Endothelial cell of umbilical vein (primary cell): ENCODE results near the gene KDM4C. TPM values are rescaled to one million over a fixed set of nuclear protein-coding genes. Genes with fewer than 3 reads are reported as not detected.

ENCODE experiments used
- BruUV-seq: library from RNA; stranded (reverse); fragments of 400-500 nt; replicated peaks from 2 replicates; lab custom pipeline; 2021; lab: Mats Ljungman, UMichigan
- CTCF ChIA-PET: fragments of 300-600, 350-600 bp; sonication (Branson Sonifier 250); formaldehyde crosslinking; loops from one replicate; lab custom pipeline; 2021; ENCODE audit warnings: antibody characterized with exemption, inconsistent platforms; lab: Charles Lee
- POLR2A ChIA-PET: fragments of 300-600, 350-600 bp; sonication (Branson Sonifier 250); formaldehyde crosslinking; loops from one replicate; lab custom pipeline; 2021; ENCODE audit warnings: antibody characterized with exemption, inconsistent platforms; lab: Charles Lee
- DNase-seq: peaks from one replicate; pipeline ENCODE4 v3.0.0-alpha.2; 2011; ENCODE audit warnings: low read depth, low spot score
- FAIRE-seq: peaks from 2 replicates; lab custom pipeline; 2011; peaks lifted over from hg19 to GRCh38; lab: Jason Lieb, UNC
- H2AFZ ChIP-seq: 2 replicates; pipeline ENCODE4 v1.6.0; 2012; ENCODE audit warnings: low read depth, low read length, control low read depth, inconsistent platforms
- H3K27ac ChIP-seq: 2 replicates; pipeline ENCODE4 v1.5.1; 2011; ENCODE audit warnings: low read depth, mild to moderate bottlenecking, control low read depth, low read length, moderate library complexity; ENCODE audit not compliant: insufficient read depth
- H3K27me3 ChIP-seq, 2 experiments: 2 replicates each; pipeline versions ENCODE4 v1.6.0 to v1.6.1; 2011; ENCODE audit warnings: low read length in 2 of 2, mixed read lengths in 1 of 2; ENCODE audit not compliant: control insufficient read depth in 2 of 2, insufficient read depth in 2 of 2
- H3K36me3 ChIP-seq, 2 experiments: 2 replicates in 1 of 2; 3 replicates in 1 of 2; pipeline ENCODE4 v1.5.1; 2011; ENCODE audit warnings: low read length in 2 of 2, mild to moderate bottlenecking in 1 of 2, moderate library complexity in 1 of 2; ENCODE audit not compliant: control insufficient read depth in 2 of 2, insufficient read depth in 2 of 2; ENCODE audit errors: extremely low read depth in 1 of 2
- H3K4me1 ChIP-seq: 3 replicates; pipeline ENCODE4 v1.5.1; 2011; ENCODE audit warnings: mild to moderate bottlenecking, low read length; ENCODE audit not compliant: control insufficient read depth, insufficient read depth; ENCODE audit errors: extremely low read depth
- H3K4me2 ChIP-seq: 2 replicates; pipeline ENCODE4 v1.6.1; 2011; ENCODE audit warnings: low read length, control low read depth, mixed read lengths; ENCODE audit not compliant: insufficient read depth
- H3K4me3 ChIP-seq, 3 experiments: fragments of 200-600 bp in 1 of 3; sonication (generic), shearing (Covaris generic) in 1 of 3; replicated peaks in 1 of 3; 2 replicates each; pipeline ENCODE4 v1.5.1; 2011 to 2016; ENCODE audit warnings: control low read depth in 3 of 3, low read length in 3 of 3, mild to moderate bottlenecking in 2 of 3, inconsistent platforms in 1 of 3, low read depth in 1 of 3, moderate library complexity in 1 of 3; ENCODE audit not compliant: insufficient read depth in 1 of 3
- H3K79me2 ChIP-seq: 2 replicates; pipeline ENCODE4 v1.6.0; 2012; ENCODE audit warnings: low read length, inconsistent platforms; ENCODE audit not compliant: control insufficient read depth, insufficient read depth
- H3K9ac ChIP-seq: replicated peaks from 2 replicates; pipeline ENCODE3; 2011; ENCODE audit warnings: low read length, control low read depth; ENCODE audit not compliant: insufficient read depth; ENCODE audit errors: extremely low read depth
- H3K9me1 ChIP-seq: replicated peaks from 3 replicates; pipeline ENCODE4 v1.6.0; 2011; ENCODE audit warnings: mild to moderate bottlenecking, low read length; ENCODE audit not compliant: control insufficient read depth, insufficient read depth; ENCODE audit errors: extremely low read depth
- H3K9me3 ChIP-seq: replicated peaks from 2 replicates; pipeline ENCODE4 v1.5.1; 2012; ENCODE audit warnings: low read length, inconsistent platforms; ENCODE audit not compliant: control insufficient read depth, insufficient read depth
- H4K20me1 ChIP-seq: replicated peaks from 2 replicates; pipeline ENCODE3; 2011; ENCODE audit warnings: mild to moderate bottlenecking, low read length; ENCODE audit not compliant: control insufficient read depth, insufficient read depth; ENCODE audit errors: extremely low read depth
- EZH2 ChIP-seq: IDR thresholded peaks from 2 replicates; pipeline ENCODE4 v1.6.1; 2012; ENCODE audit warnings: borderline replicate concordance, low read depth, mild to moderate bottlenecking, moderate library complexity, low read length, inconsistent platforms; ENCODE audit not compliant: severe bottlenecking
- FOS ChIP-seq: IDR thresholded peaks from 2 replicates; pipeline ENCODE4 v1.6.1; 2011; ENCODE audit warnings: mild to moderate bottlenecking, low read length, moderate library complexity, borderline replicate concordance; ENCODE audit not compliant: insufficient read depth
- GATA2 ChIP-seq: IDR thresholded peaks from 2 replicates; pipeline ENCODE4 v1.7.0; 2011; ENCODE audit warnings: low read depth, mild to moderate bottlenecking, moderate library complexity, mixed read lengths, low read length; ENCODE audit not compliant: insufficient read length, insufficient read depth
- JUN ChIP-seq: IDR thresholded peaks from 2 replicates; pipeline ENCODE4 v1.6.1; 2011; ENCODE audit warnings: borderline replicate concordance, low read depth; ENCODE audit not compliant: insufficient read length, insufficient read depth
- MYC ChIP-seq: IDR thresholded peaks from one replicate; pipeline ENCODE4 v1.6.1; 2011; ENCODE audit warnings: mild to moderate bottlenecking, low read depth, low read length
- POLR2A ChIP-seq: IDR thresholded peaks from 2 replicates; pipeline ENCODE4 v1.6.1; 2012; ENCODE audit warnings: low read depth, mild to moderate bottlenecking, control low read depth, low read length
- POLR2AphosphoS5 ChIP-seq: IDR thresholded peaks from 2 replicates; pipeline ENCODE4 v1.6.1; 2012; ENCODE audit warnings: low read depth, mild to moderate bottlenecking, control low read depth, low read length, moderate library complexity; ENCODE audit not compliant: insufficient read depth
- dilution Hi-C: fragments of 300-500 bp; cut with MboI; formaldehyde crosslinking; loops from one replicate; pipeline ENCODE4 v1.15.0; 2019; ENCODE audit warnings: low sequenced_read_pairs; ENCODE audit not compliant: extremely low pct_ligation_motif_present
- intact Hi-C: fragments of 100-400 bp; cut with micrococcal nuclease; formaldehyde crosslinking; loops from one replicate; pipeline ENCODE4 v1.10.0; 2022
- polyA plus RNA-seq, 4 experiments: library from polyadenylated mRNA; depleted of rRNA in 3 of 4; stranded (reverse) in 3 of 4; unstranded in 1 of 4; fragments of >200 nt; gene quantifications; 2 replicates each; pipeline versions ENCODE4 v1.2.1 to v1.2.3, GENCODE V29; 2011 to 2012; ENCODE audit warnings: missing spikeins in 1 of 4
- total RNA-seq: library from RNA; stranded (reverse); gene quantifications from 2 replicates; pipeline ENCODE4 v1.2.3, GENCODE V29; 2021
- TF ChIP-seq, protein P1 (sequence below): IDR thresholded peaks from 2 replicates; pipeline ENCODE4 v1.6.1; 2011; ENCODE audit not compliant: insufficient read depth, insufficient read length
- TF ChIP-seq, protein P2 (sequence below), 2 donors: IDR thresholded peaks; 1 replicate in 1 of 2; 2 replicates in 1 of 2; pipeline ENCODE4 v1.5.1; 2011; ENCODE audit warnings: low read length in 2 of 2, mild to moderate bottlenecking in 2 of 2, moderate library complexity in 2 of 2, control low read depth in 1 of 2, inconsistent platforms in 1 of 2, low read depth in 1 of 2; ENCODE audit not compliant: insufficient read depth in 1 of 2; ENCODE audit errors: extremely low read depth in 1 of 2

KDM4C gene
- total and polyA plus RNA-seq, 2 donors (not counting 3 experiments of a cell fraction or from before 2014, with no cell fraction given): 5.4 to 15.0 TPM

DNA sequence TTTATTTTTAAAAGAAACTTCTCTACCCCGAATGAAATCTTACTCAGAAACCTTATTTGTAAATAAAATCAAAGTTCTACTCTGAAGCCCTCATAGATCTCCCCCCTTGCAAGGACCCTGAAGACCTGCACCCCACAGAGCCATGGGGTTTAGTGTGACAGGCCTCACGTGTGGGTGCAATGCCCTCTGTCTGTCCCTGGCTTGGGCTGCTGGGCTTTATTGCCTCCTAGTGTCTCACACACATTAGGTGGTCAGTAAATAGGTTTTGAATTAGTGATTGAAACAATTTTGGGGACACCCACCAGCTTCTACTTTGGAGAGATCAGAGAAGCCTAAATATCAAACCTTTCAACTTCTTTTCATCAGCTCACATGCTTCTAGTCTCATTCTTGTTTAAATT lies 403.7 kb downstream of the KDM4C start:
- Histone ChIP-seq H3K79me2 (no peaks in the 10 kb centered on the region), H3K9ac (no peak overlapping the region), H3K36me3 (no peaks in the 10 kb centered on the region), H3K4me2 (no peak overlapping the region), H3K4me1 (no peaks in the 10 kb centered on the region), H3K27ac (no peak overlapping the region), H2AFZ (no peak overlapping the region), H3K9me1 (no peaks in the 10 kb centered on the region), H4K20me1 (no peaks in the 10 kb centered on the region), H3K9me3 (no peaks in the 10 kb centered on the region), H3K4me3 (no peak overlapping the region), H3K27me3 (no peaks in the 10 kb centered on the region)
- ChIA-PET CTCF (interaction anchor here (1.2 to 1.3 kb wide), 2 partner anchors 73 to 109 kb away, joined by 3 to 4 read pairs; no protein-coding TSS in a partner anchor), POLR2A (no interaction called here)
- BruUV-seq: no TSS peak
- intact Hi-C loops: no loop called here
- dilution Hi-C loops: no loop called here
- FAIRE-seq: no peak
- TF ChIP-seq MYC: no peak
- DNase-seq: no peak

DNA sequence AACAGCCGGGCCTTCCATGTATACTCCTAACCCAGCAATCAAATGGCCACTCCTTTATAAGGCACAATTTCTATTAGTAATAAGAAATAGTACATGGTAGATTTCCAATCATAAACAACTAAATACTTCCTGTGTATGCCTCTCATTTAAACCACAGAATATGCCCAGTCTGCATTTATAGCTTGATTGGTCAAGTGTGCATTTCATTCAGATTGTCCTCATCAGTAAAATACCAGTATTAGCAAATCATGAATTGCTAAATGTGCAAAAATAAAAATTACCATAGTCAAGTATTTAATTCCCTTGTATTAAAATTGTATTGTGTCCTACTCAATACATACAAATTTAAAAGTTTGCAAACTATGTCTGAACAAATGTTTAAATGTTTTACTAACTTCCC lies 406.2 kb downstream of the KDM4C start:
- H3K27ac ChIP-seq: no peak overlapping the region
- no peaks in the 10 kb centered on the region for H3K4me1 ChIP-seq
- BruUV-seq: no TSS peak
- no peaks in the 10 kb centered on the region for H3K79me2 ChIP-seq
- DNase-seq (no peak), FAIRE-seq (no peak)
- no peak overlapping the region for H3K9ac ChIP-seq
- dilution Hi-C loops: no loop called here
- no peak overlapping the region for H3K4me3 ChIP-seq
- no peaks in the 10 kb centered on the region for H3K36me3 ChIP-seq
- H3K27me3 ChIP-seq: no peaks in the 10 kb centered on the region
- no peaks in the 10 kb centered on the region for H4K20me1 ChIP-seq
- H2AFZ ChIP-seq: no peak overlapping the region
- no peak overlapping the region for H3K4me2 ChIP-seq
- no peaks in the 10 kb centered on the region for H3K9me3 ChIP-seq
- intact Hi-C loops: no loop called here
- POLR2A ChIA-PET: no interaction called here
- H3K9me1 ChIP-seq: no peaks in the 10 kb centered on the region
- TF ChIP-seq MYC (no peak), EZH2 (no peak), GATA2 (no peak), POLR2AphosphoS5 (no peak), POLR2A (no peak), JUN (no peak), FOS (no peak)
- TF ChIP-seq, protein P1, sequence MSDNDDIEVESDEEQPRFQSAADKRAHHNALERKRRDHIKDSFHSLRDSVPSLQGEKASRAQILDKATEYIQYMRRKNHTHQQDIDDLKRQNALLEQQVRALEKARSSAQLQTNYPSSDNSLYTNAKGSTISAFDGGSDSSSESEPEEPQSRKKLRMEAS: no peak
- TF ChIP-seq, protein P2, sequence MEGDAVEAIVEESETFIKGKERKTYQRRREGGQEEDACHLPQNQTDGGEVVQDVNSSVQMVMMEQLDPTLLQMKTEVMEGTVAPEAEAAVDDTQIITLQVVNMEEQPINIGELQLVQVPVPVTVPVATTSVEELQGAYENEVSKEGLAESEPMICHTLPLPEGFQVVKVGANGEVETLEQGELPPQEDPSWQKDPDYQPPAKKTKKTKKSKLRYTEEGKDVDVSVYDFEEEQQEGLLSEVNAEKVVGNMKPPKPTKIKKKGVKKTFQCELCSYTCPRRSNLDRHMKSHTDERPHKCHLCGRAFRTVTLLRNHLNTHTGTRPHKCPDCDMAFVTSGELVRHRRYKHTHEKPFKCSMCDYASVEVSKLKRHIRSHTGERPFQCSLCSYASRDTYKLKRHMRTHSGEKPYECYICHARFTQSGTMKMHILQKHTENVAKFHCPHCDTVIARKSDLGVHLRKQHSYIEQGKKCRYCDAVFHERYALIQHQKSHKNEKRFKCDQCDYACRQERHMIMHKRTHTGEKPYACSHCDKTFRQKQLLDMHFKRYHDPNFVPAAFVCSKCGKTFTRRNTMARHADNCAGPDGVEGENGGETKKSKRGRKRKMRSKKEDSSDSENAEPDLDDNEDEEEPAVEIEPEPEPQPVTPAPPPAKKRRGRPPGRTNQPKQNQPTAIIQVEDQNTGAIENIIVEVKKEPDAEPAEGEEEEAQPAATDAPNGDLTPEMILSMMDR (IDR thresholded peaks at IDR 0.05; ENCODE audit: extremely low read depth in 1 of 2, insufficient read depth in 1 of 2, low read depth in 1 of 2, low read length in 2 of 2): no peak
- CTCF ChIA-PET: no interaction called here
